Stimulated activated naive CD4-positive, alpha-beta T cell treated with Interleukin-2 at 50 U/mL for 16 hours (primary cell): Measurements from ENCODE around the gene RNF4.
"Not testable (repeated sequence)": the region's sequence is repeated elsewhere in the genome, so short reads cannot be mapped to it uniquely, and the experiment has no call there.

Experiments used
- DNase-seq: peaks from one replicate; lab custom pipeline; 2025; lab: John Stamatoyannopoulos, UW

The RNF4 gene

GRCh38 chr4:2457481-2458295, 11.2 kb upstream of the RNF4 start:
- DNase-seq: no peak

DNA sequence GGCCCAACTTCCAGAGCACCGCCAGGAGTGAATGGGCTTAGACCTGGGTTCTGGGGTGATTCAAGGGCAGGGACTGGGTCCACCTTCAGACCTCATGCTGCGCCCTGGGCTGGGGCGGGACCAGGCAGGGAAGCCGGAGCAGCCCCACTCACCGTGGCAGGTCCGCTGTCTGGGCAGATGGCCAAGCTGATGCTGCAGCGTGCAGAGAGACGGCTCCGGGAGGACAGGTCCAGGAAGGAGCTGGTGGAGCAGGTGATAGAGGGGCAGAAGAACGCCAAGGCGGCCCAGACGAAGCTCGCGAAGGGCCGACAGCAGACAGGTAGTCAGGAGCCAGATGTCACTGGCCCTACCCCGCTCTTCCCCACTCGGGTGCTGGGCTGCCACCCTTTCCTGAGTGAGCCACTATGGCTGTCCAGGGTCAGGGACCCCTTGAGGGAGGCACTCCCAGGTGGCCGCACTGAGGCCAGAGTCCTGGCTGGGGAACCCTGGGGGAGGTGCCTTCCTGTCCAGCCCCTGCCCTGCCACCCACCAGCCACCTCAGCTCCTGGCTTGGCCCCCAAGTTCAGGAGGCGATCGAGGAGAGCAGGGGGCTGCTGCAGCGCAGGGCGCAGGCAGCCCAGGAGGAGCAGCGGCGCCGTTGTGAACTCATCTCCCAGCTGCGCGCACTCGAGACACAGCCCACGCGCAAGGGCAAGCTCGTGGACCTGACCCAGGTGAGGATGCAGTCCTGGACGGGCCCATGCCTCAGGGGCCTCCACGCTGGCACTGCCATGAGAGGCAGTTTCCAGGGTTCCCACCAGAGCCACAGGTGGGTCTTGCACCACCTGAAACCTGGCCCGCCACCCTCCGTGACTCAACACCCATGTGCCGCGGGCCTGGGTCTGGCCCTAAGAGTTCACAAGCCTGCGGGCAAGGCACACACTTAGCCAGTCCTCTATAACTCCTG, 10.1 kb upstream of the RNF4 start:
- no peak for DNase-seq

DNA sequence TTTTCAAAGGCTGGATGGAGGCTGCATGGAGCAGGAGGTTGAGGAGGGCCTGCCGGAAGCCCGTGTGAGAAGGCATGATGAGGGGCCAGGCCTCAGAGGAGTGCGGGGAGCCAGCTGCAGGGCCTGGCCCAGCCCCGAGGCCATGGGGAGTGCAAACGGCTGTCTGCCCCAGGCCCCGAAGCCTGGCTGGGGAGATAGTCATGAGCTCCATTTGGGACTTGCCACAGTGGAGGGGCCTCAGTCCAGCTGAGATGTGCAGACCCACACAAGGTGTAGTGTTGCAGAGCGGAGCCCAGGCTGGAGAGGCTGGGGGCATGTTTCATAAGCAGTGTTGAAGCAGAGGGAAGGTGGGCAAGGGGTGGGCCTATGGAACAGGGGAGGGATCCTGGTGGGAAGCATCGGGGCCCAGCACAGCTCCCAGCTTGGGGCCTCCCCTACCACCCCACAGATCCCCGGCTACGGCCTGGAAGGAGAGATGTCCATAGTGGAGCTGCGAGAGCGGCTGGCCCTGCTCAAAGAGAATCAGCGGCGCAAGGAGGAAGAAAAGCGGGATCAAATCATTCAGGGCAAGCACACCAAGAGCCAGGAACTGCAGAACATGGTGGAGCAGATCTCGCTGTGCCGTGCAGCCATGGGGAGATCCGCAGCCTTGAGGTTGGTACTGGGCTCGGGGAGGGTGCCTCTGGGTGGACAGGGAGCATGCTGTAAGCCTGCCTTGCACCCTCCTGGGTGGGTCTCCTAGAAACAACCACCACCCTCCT, 9.1 kb upstream of the RNF4 start:
- DNase-seq: no peak

DNA sequence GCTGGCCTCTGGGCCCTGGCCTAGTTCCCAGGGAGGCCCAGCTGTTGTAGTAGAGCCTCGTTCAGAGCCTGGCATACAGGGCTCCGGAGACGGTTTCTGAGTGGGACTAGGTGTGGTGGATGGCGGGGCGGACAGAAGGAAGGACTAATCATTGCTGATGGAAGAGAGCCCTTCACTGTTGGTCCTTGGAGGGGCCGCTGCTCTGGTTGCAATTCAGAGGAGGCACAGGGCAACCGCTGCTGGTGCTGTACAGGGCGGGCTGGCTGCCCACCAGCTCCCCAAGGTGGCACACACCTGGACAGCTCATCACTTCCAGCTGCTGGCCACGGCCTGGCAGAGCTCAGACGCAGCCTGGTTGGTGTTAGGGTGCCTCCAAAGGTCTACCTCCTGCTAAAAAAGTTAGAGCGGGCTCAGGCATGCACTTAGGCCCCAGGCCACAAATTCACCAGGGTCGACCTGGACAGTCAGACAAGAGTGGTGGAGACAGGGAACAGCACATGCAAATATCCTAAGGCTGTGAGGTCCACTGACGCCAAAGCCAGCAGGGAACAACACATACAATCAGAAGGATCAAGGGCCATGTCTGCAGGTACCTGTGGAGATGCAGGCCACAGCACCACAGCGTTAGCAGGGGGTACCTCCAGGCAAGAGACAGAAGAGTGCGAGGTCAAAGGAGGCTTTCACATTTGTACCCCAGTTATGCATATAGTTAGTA, 7.5 kb upstream of the RNF4 start:
- DNase-seq: no peak

DNA sequence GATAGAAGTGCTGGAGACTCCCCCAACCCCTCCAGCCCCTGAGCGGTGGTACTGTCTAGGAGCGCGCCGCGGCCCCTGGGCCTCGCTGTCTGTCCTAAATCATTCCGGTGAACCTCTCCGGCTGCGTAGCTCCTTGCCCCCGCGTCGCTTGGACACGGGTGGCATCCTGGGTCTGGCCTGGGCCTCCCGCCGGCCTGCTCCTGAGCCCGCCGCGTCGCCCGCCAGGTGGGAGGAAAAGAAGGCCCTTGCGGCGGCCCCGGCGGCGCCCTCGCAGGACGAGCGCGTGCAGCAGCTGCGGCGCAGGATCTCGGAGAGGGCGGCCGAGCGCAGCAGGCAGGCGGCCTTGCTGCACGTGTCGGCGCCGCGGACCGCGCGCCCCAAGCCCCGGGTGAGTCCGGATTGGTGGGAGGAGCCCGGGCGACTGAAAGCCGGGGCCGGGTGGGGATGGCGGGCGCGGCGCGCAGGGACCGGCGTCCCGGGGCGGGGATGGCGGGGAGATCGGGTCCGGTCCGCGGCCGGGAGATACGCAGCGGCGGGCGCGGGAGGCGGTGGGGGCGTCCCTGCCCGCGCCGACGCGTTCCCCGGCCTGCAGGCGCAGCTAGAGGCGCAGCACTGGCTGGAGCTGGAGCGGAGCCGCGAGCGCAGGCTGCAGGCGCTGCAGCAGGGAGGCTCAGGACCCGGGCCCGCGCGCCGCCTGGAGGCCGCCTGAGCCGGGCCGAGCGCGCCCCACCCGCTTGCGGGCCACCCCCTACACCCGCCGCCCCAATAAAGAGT, 6.5 kb upstream of the RNF4 start:
- peak; percentile 46 for DNase-seq

- no peak for DNase-seq
These were observed 5.7 kb upstream of the RNF4 start for GRCh38 chr4:2462992-2463762.

DNA sequence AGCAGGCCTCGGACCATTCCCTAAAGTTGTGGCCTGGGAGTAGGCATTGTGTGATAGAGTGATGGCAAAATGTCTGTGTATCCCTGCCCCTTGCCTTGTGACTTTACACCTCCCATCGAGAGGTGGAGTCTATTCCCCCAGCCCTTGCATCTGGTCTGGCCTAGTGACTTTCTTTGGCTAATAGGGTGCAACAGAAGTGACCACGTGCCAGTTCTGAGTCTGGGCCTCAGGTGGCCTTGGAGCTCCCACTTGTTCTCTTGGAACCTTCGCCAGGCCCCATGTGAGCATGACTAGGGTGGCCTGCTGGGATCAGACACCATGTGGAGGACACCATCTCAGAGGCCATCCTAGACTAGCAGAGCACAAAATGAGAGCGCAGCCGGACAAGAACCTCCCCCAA, 3.9 kb upstream of the RNF4 start:
- DNase-seq: no peak

- not testable (repeated sequence) for DNase-seq
These were observed 3.4 kb upstream of the RNF4 start for GRCh38 chr4:2465544-2465943.

DNA sequence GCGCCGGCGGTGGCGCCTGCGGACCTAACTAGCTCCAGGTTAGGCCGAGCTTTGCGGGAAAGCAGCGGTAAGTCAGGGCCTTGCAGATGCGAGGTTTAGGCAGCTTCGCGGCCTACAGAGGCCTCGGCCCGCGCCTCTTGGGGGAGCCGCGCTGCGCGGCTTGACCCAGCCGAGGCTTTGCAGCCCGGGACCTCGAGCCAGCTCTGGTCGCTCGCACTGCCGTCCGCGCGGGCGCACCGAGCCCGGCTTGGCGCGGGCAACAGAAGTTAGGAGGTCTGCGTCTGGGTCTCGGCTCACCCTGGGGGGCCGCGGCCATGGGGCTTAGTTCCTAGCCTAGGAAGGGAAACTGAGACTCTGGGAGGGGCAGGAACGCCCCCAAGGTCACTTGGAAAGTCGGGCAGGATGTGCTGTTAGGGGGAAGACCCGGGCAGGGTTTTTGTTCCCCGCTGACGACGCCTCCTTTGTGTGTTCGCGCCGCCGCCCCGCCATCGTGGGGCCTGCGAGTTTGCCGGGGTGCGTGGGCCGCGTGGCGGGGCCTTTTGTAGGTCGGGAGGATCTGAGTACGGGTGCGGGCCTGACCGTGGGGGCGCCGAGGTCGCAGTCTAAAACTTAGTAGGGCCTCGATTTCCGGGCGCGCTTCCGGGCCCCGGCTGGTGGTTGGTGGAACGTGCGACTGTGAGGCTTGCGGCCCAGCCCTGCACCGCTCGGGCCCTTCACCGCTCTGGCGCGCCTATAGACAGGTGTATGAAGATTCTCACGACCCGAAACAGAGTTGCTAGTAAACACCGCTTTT, 482 bp downstream of the RNF4 start:
- DNase-seq: peak; percentile 70

DNA sequence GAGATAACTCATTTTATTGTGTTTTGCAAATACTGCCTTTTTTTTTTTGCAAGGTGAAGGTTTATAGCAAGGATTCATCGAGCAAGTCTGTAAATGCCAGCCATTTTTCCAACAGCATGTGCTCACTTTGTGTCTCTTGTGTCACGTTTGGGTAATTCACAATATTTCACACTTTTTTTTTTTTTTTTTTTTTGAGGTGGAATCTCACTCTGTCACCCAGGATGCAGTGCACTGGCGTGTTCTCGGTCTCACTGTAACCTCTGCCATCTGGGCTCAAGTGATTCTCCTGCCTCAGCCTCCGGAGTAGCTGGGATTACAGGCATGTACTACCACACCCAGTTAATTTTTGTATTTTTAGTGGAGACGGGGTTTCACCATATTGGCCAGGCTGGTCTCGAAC, 1.9 kb downstream of the RNF4 start:
- DNase-seq: no peak

DNA sequence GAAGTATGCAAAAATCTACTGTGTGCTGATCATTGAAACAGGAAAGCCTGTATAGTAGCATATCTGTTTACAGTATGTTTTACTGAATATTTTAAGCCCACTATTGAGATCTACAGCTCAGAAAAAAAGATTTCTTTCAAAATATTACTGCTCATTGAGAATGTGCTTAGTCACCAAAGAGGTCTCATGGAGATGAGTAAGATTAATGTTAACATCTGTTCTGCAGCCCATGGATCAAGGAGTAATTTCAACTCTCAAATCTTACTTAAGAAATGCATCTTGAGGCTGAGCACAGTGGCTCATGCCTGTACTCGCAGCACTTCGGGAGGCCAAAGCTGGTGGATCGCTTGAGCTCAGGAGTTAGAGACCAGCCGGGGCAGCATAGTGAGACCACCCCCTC, 3.3 kb downstream of the RNF4 start:
- no peak for DNase-seq

- no peak for DNase-seq
These were observed 9.3 kb downstream of the RNF4 start for GRCh38 chr4:2478229-2478628.

- DNase-seq: no peak
These were observed 11.7 kb downstream of the RNF4 start for GRCh38 chr4:2480649-2481048.

DNA sequence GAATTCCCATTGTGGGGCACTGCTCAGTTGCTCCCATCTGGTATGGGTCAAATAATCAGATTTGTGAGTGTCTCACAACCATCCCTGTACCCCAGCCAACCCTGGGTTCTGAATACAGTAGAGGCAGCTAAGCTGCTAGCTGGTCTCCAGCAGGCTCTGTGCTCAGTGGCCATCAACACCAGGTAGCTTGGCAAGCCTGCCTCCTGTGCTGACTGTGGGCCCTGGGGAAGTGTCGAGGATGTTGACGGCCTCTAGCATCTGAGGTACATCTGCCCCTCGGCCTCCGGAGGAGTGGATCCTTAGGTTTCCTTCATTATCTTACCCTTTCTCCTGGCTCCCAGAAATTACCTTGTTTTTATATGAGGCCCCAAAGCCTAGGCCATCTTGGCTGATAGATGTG, 13.3 kb downstream of the RNF4 start:
- DNase-seq: no peak

DNA sequence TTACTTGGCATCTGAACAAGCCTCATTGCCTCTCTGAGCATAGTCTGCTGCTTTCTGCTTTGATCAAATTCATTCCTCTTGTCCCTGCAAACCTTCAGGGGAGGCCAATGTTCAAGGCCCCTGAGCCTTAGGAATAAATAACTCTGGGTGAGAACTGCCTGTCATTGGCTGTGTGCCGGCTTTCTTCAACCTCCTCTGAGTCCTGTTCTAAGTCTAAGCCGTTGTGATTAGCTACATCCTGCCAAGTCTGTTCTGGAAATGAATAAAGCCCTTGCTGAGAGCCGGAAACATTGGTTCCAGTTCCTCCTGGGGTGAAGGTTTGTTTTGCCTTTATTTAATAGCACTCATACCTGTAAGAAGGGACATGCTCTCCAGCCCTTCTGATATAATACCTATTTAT, 13.8 kb downstream of the RNF4 start:
- no peak for DNase-seq

DNA sequence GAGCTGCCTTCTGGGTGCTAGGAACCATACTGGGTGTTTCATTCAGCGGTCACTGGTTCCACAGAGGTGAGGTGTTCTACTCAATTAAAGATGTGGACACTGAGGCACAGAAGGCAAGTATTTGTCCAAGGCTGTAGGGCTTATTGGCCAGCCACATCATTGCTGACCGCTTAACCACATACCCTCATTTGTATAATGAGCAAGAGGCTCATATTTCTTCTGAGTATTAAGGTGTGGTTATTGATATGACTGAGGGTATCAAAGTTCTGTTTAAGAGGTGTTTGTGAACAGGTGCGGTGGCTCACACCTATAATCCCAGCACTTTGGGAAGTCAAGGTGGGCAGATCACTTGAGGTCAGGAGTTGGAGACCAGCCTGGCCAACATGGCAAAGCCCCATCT, 14.3 kb downstream of the RNF4 start:
- DNase-seq: no peak

- DNase-seq: no peak
These were observed 15.3 kb downstream of the RNF4 start for GRCh38 chr4:2484185-2484584.

- peak; percentile 39 for DNase-seq
These were observed 16.1 kb downstream of the RNF4 start for GRCh38 chr4:2484993-2485392.

DNA sequence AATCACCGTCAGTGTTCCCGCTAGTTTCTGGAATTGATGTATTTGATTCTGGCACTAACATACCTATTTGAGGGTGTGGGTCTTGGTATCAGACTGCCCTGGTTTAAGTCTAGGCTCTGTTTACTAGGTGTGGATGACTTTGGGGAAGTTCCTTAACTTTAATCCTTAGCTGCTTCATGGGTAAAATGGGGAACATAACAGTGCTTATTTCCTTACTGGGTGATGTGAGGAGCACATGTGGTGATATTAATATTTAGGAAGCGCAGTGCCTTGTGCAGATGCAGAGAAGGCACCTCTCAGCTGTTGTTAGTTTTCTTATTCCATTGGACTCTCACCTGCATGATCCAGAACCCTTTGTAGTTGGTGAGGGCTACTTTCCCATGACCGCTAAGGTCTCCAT, 17.1 kb downstream of the RNF4 start:
- no peak for DNase-seq
